WERI-Rb-1 (cell line): Measurements from ENCODE around the gene BTC.

Experiments used
- DNase-seq: peaks from one replicate; pipeline ENCODE4 v3.0.0-alpha.2; 2020
- H3K27ac ChIP-seq: fragments of 250-450 bp; sonication (Bioruptor Pico); 2 replicates; pipeline ENCODE4 v1.5.1; 2020; ENCODE audit warnings: mild to moderate bottlenecking, moderate library complexity
- H3K27me3 ChIP-seq: fragments of 250-450 bp; sonication (Bioruptor Pico); 2 replicates; pipeline ENCODE4 v1.5.1; 2021; ENCODE audit warnings: mild to moderate bottlenecking, low read depth, moderate library complexity; ENCODE audit not compliant: insufficient read depth, severe bottlenecking
- H3K36me3 ChIP-seq: fragments of 250-450 bp; sonication (Bioruptor Pico); 2 replicates; pipeline ENCODE4 v1.5.1; 2020; ENCODE audit warnings: mild to moderate bottlenecking, moderate library complexity
- H3K4me3 ChIP-seq: 2 replicates; pipeline ENCODE4 v1.5.1; 2011; ENCODE audit warnings: low read depth, mild to moderate bottlenecking, control low read depth, low read length
- H3K9me3 ChIP-seq: fragments of 250-450 bp; sonication (Bioruptor Pico); 2 replicates; pipeline ENCODE4 v1.5.1; 2021; ENCODE audit warnings: mild to moderate bottlenecking, moderate library complexity; ENCODE audit not compliant: severe bottlenecking
- TF ChIP-seq, protein P1 (sequence below): IDR thresholded peaks from 2 replicates; pipeline ENCODE4 v1.5.1; 2011; ENCODE audit warnings: low read depth, mild to moderate bottlenecking, control low read depth, inconsistent platforms, low read length

Gene BTC

DNA sequence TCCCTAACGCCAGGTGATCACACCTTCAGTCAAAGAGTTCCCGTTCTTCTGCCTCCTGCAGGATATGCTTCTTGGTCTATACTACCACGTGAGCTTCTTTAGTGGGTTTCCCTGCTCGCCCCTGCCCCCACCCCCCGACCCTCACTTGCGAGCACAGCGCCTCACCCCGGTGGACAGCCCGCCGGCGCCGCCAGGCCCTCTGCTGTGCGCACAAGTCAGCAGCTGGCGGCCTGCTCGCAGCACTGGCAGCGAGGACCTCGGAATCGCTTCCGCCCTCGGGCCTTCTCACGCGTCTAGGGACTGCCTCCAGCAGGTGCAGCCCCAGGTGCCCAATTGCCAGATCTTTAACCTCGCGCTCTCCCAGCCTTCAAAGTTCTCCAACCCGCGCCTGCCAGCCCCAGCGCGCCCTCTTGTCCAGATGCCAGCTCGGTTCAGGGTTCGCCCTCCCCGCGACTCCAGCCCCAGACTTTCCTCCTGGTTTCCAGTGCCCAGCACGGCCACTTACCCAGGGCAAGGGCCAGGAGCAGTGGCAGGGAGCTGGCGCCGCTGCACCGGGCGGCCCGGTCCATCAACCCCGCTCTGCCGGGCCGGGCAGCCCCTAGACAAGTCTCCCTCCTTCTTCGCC is 454 bp downstream of the BTC start:
- Histone ChIP-seq H3K4me3 (peak overlapping the region; percentile 71), H3K9me3 (no peaks in the 10 kb centered on the region), H3K36me3 (no peaks in the 10 kb centered on the region), H3K27ac (peak overlapping the region; percentile 61), H3K27me3 (no peaks in the 10 kb centered on the region)
- TF ChIP-seq, protein P1, sequence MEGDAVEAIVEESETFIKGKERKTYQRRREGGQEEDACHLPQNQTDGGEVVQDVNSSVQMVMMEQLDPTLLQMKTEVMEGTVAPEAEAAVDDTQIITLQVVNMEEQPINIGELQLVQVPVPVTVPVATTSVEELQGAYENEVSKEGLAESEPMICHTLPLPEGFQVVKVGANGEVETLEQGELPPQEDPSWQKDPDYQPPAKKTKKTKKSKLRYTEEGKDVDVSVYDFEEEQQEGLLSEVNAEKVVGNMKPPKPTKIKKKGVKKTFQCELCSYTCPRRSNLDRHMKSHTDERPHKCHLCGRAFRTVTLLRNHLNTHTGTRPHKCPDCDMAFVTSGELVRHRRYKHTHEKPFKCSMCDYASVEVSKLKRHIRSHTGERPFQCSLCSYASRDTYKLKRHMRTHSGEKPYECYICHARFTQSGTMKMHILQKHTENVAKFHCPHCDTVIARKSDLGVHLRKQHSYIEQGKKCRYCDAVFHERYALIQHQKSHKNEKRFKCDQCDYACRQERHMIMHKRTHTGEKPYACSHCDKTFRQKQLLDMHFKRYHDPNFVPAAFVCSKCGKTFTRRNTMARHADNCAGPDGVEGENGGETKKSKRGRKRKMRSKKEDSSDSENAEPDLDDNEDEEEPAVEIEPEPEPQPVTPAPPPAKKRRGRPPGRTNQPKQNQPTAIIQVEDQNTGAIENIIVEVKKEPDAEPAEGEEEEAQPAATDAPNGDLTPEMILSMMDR, result peak; percentile 84
- peak; percentile 86 for DNase-seq

DNA sequence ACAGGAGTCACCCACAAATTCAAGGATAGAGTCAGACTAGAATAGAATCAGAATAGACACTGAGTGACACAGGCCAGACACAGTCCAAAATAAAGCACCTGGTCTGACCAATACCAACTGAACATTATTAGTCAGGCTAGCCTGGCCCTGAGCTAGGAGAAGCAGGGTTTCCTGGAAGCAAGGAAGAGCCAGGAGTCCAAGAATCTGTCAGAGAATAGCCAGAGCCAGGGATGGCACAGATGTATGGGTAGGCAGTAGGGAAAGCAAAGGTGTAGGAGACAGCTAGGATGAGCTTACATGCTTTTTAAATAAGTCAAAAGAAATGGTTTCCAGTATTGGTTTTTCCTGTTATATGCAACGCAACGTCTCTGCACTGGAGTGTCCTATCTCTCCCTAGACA is 3.7 kb downstream of the BTC start:
- H3K4me3 ChIP-seq, result no peak overlapping the region
- no peaks in the 10 kb centered on the region for H3K9me3 ChIP-seq
- no peak overlapping the region for H3K27ac ChIP-seq
- DNase-seq, result no peak
- no peaks in the 10 kb centered on the region for H3K36me3 ChIP-seq
- H3K27me3 ChIP-seq, result no peaks in the 10 kb centered on the region
- TF ChIP-seq, protein P1, result no peak

DNA sequence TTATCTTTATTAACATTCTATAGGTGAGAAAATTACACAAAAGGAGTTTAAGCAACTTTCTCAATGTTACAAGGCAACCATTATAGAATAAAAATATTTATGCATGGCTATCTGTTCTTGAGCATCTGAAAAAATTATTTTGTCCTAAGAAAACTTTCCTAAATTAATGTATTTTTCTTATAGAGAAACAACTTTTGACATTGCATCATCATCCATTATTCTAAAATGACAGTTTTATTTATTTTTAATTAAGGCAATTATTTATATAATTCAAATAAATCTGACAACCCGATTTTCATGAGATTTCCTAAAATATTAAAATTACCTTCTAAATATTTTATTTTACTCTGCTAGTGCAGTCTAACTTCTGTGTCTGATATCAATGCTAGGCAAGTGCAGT is 4.8 kb downstream of the BTC start:
- no peaks in the 10 kb centered on the region for H3K9me3 ChIP-seq
- no peaks in the 10 kb centered on the region for H3K27me3 ChIP-seq
- no peaks in the 10 kb centered on the region for H3K36me3 ChIP-seq
- TF ChIP-seq, protein P1, result no peak
- H3K4me3 ChIP-seq, result no peak overlapping the region
- no peak overlapping the region for H3K27ac ChIP-seq
- no peak for DNase-seq

DNA sequence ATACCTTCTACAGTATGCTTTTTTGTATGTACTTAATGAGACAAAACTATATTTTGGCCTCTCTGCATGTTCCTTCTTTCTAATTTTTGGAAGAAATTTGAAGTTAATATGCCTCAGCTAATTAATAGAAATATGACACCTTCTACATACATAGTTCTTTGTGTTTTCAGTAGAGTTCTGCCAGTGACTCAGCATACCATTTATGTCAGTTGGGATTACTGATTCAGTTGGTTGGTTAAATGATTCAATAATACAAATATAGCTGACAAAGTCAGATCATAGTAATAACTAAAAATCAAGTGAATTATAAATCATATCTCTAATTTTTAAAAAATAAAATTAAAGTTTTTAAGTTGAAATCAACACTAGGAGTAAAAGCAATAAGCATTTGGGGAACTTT is 16.8 kb downstream of the BTC start:
- no peaks in the 10 kb centered on the region for H3K36me3 ChIP-seq
- TF ChIP-seq, protein P1, result no peak
- DNase-seq, result no peak
- no peaks in the 10 kb centered on the region for H3K27me3 ChIP-seq
- no peak overlapping the region for H3K27ac ChIP-seq
- H3K4me3 ChIP-seq, result no peak overlapping the region
- H3K9me3 ChIP-seq, result no peaks in the 10 kb centered on the region

DNA sequence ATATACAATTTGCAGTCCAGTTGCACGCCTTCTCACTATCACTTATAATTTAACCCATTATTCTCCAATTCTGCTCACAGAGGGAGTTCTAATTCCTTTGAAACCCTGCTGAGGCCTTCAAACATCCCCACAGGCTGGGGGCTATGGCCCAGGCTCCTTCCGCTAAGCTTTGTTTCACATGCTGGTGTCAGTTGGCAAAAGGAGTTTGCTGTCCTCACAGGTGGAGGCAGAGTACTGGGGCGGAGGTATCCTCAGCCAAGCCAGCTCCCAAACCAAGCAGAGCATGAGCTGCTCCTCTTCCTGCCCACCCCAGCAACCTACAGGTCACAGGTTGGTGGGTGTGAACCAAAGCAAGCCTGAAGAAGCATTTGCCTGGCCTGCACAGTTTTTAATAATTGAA is 21.5 kb downstream of the BTC start:
- TF ChIP-seq, protein P1, result no peak
- Histone ChIP-seq H3K27ac (no peak overlapping the region), H3K9me3 (no peaks in the 10 kb centered on the region), H3K4me3 (no peak overlapping the region), H3K36me3 (no peaks in the 10 kb centered on the region), H3K27me3 (no peaks in the 10 kb centered on the region)
- DNase-seq, result no peak

DNA sequence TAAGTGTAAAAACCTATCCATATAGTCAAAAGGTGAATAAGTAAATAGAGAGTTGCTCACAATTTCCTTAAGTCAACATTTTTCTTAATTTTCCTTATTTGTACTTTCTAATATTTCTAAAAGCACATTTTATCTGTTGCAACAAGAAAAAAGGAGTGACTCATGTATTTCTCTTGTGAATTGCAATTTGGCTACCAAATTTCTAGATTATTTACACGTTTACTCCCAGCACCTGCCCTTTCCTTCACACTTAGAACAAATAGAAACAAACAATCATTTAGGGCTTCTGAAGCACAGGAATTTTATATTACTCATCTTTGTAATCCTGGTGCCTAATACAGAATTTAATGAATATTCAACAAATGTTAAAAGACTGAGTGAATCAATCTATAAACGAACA is 22.2 kb downstream of the BTC start:
- H3K27ac ChIP-seq, result no peak overlapping the region
- TF ChIP-seq, protein P1, result no peak
- no peak for DNase-seq
- H3K9me3 ChIP-seq, result no peaks in the 10 kb centered on the region
- no peaks in the 10 kb centered on the region for H3K27me3 ChIP-seq
- no peak overlapping the region for H3K4me3 ChIP-seq
- H3K36me3 ChIP-seq, result no peaks in the 10 kb centered on the region
